Heart right ventricle (tissue), 16 donors: ENCODE data around the gene AFDN. TPM values are rescaled to one million over a fixed set of nuclear protein-coding genes. Genes with fewer than 3 reads are reported as not detected.
"Not testable (repeated sequence)": the region's sequence is repeated elsewhere in the genome, so short reads cannot be mapped to it uniquely, and the experiment has no call there.

Experiments used
- ATAC-seq, 8 donors: fragments of 200-7000 bp; cut with Tn5 transposase; one replicate each; pipeline ENCODE4 v1.9.1; 2020; ENCODE audit warnings: mild to moderate bottlenecking in 8 of 8, moderate library complexity in 8 of 8, moderate number of reproducible peaks in 1 of 8
- DNase-seq, 2 donors: peaks; one replicate each; pipeline ENCODE4 v3.0.0-alpha.2; 2020
- H3K27ac ChIP-seq, 10 donors: fragments of 200-600 bp; sonication (generic) in 2 of 10; one replicate each; pipeline versions ENCODE4 v1.5.0 to v1.8.0; 2020 to 2022; ENCODE audit warnings: mild to moderate bottlenecking in 3 of 10
- H3K27me3 ChIP-seq, 7 donors: fragments of 200-600 bp; one replicate each; pipeline ENCODE4 v1.8.0; 2021 to 2022; ENCODE audit warnings: mild to moderate bottlenecking in 2 of 7
- H3K36me3 ChIP-seq, 9 donors: fragments of 200-600 bp; sonication (generic) in 1 of 9; one replicate each; pipeline versions ENCODE4 v1.5.0 to v1.8.0; 2020 to 2022; ENCODE audit warnings: mild to moderate bottlenecking in 2 of 9
- H3K4me1 ChIP-seq, 9 donors: fragments of 200-600 bp; sonication (generic) in 1 of 9; one replicate each; pipeline versions ENCODE4 v1.5.0 to v1.8.0; 2020 to 2022; ENCODE audit warnings: mild to moderate bottlenecking in 4 of 9
- H3K4me3 ChIP-seq, 10 donors: fragments of 200-600 bp; sonication (generic) in 2 of 10; one replicate each; pipeline versions ENCODE4 v1.5.0 to v1.8.0; 2020 to 2022; ENCODE audit warnings: mild to moderate bottlenecking in 7 of 10, moderate library complexity in 2 of 10
- H3K9me3 ChIP-seq, 11 donors: fragments of 200-600 bp in 10 of 11; sonication (generic) in 2 of 11; one replicate each; pipeline versions ENCODE4 v1.5.0 to v1.8.0; 2013 to 2022; ENCODE audit warnings: mild to moderate bottlenecking in 2 of 11, control low read depth in 1 of 11, moderate library complexity in 1 of 11
- CTCF ChIP-seq, 9 donors: fragments of 200-600 bp; sonication (generic) in 2 of 9; IDR thresholded peaks; one replicate each; pipeline versions ENCODE4 v1.5.0 to v1.8.0; 2021 to 2022; ENCODE audit warnings: antibody characterized with exemption in 9 of 9, mild to moderate bottlenecking in 5 of 9, moderate library complexity in 1 of 9
- WGBS, 2 donors: extraction: QIAGEN DNeasy Blood & Tissue Kit; methylation state at CpG; one replicate each; pipeline ENCODE4 v1.1.7; 2013; ENCODE audit warnings: inconsistent platforms in 1 of 2; 5-methylcytosine and 5-hydroxymethylcytosine counted together
- intact Hi-C, 10 donors: fragments of 100-400 bp; cut with DNase I; formaldehyde crosslinking; loops; one replicate each; pipeline versions ENCODE4 v1.11.1 to v1.14.2; 2022
- polyA plus RNA-seq, 2 donors: library from polyadenylated mRNA; stranded (reverse); fragments of 200-250 nt; gene quantifications; one replicate each; pipeline ENCODE4 v1.2.3, GENCODE V29; 2013
- total RNA-seq, 10 donors: library from RNA; stranded (reverse); fragmentation: NEBNext Ultra II Directional in 3 of 10; extraction: Animal tissue kit (Norgen Biotek cat#: 25700) in 3 of 10; gene quantifications; one replicate each; pipeline versions ENCODE4 v1.2.1 to v1.2.4, GENCODE V29; 2021 to 2023
- donor health status: Arrhythmogenic right ventricular cardiomyopathy.
- donor health status: ischemic (EF 13 %, LVEDD 7.1; RV severe dilation, severe dysfunction).
- donor health status: healthy with polysubstance abuse.
- donor health status: DM: no; HTN: yes; CAD: no.
- donor health status: DM: no; HTN: no; CAD: no.
- donor health status: ischemic (EF 25% LVEDD 6.9; RV normal size, moderate dysfunction).
- donor health status: ischemic (EF 25% LVEDD 5.7; RV mildly dilated, moderate dysfunction).
- donor health status: healthy.
- donor health status: DM: yes; HTN: yes; CAD: no.
- donor health status: Ischemic cardiomyopathy.
- donor health status: ischemic (EF 35%, LVEDD 5.7; RV mildly dilated, moderate dysfunction).
- donor health status: nonischemic (EF 11% LVEDD 7.7; RV severe dilation, severe dysfunction).
- donor health status: DM: yes; HTN: yes; CAD: no.
- donor health status: PGD.
- donor health status: ischemic (EF 29% LVEDD 5.4; RV normal size, mild dysfunction).
- donor health status: nonischemic (EF 23%, LVEDD 6.1; RV moderate dilation, normal function).

Gene AFDN
- total and polyA plus RNA-seq, 12 donors, result 17.4 to 79.9 (median 58.0) TPM

GRCh38 chr6:167972193-167972592 lies 145.5 kb downstream of the AFDN start:
- H3K4me3 ChIP-seq, result no peak overlapping the region
- peak overlapping the region in 2 of 10 donors; percentile 3 to 11 for H3K27ac ChIP-seq
- no peak for TF ChIP-seq CTCF (IDR thresholded peaks at IDR 0.05)
- no peaks in the 10 kb centered on the region for H3K9me3 ChIP-seq
- WGBS, 2 donors, result 96 to 97% methylated on average over 10 of the region's 10 CpGs
- DNase-seq (no peak), ATAC-seq (no peak)
- peaks cover 0 to 28% (median 8%) of the 10 kb centered on the region in 9 donors for H3K4me1 ChIP-seq
- H3K36me3 ChIP-seq, result peaks cover 0 to 52% (median 20%) of the 10 kb centered on the region in 9 donors
- H3K27me3 ChIP-seq, result no peaks in the 10 kb centered on the region
- intact Hi-C loops, result loop anchor here in 3 of 10 donors (2.0 to 5.0 kb wide), 3 partner anchors 60 to 65 kb away; no protein-coding TSS in a partner anchor

- peaks cover 0 to 41% (median 12%) of the 10 kb centered on the region in 9 donors for H3K36me3 ChIP-seq
- 75 to 78% methylated on average over 9 of the region's 9 CpGs for WGBS, 2 donors
- ATAC-seq (peak in 3 of 8 donors; percentile 11 to 31 (median 27)), DNase-seq (no peak)
- H3K9me3 ChIP-seq, result no peaks in the 10 kb centered on the region
- H3K4me1 ChIP-seq, result peaks cover 0 to 28% (median 8%) of the 10 kb centered on the region in 9 donors
- no peak for TF ChIP-seq CTCF (IDR thresholded peaks at IDR 0.05)
- no peak overlapping the region for H3K4me3 ChIP-seq
- intact Hi-C loops, result loop anchor here in 3 of 10 donors (2.0 to 5.0 kb wide), 3 partner anchors 59 to 64 kb away; no protein-coding TSS in a partner anchor
- peak overlapping the region in 2 of 10 donors; percentile 18 to 37 for H3K27ac ChIP-seq
- H3K27me3 ChIP-seq, result no peaks in the 10 kb centered on the region
Measured at GRCh38 chr6:167973148-167973885, 146.6 kb downstream of the AFDN start.

DNA sequence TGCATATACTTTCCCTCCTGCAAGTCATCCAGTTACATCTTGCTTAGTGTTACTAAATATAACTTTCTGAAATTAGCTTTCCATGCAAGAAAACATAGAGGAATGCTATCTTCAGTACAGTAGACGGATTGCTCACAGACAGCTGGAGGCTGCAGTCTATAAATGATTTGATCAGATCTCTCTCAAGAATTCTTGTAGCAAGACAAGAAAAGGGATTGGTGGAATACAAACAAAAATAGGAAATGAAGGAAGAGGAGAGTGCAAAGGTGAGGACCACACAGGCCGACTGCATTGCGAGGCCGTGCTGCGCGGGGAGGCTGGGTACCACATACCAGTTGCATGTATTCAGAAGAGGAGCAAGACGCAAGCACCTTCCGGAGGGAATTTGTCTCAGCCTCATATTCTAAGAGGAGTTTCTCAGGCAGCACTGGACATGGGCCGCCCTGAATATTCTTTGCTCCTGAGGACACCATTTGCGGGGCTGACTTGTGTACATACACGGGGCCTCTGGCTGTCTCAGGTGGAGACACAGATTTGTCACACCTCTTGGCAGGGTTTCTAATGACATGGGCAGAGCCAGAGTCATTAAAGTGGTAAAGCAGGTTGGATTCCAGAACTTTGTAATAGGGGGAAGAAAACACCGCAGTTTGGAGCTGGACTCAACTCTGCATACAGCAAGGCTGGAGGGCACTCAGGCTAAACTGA lies 148.1 kb downstream of the AFDN start:
- H3K4me1 ChIP-seq, result peaks cover 0 to 24% (median 8%) of the 10 kb centered on the region in 9 donors
- peaks cover 0 to 26% (median 3%) of the 10 kb centered on the region in 9 donors for H3K36me3 ChIP-seq
- intact Hi-C loops, result loop anchor here in 2 of 10 donors (5.0 kb wide), 2 partner anchors 58 to 63 kb away; no protein-coding TSS in a partner anchor
- H3K27ac ChIP-seq, result peak overlapping the region in 1 of 10 donors; percentile 7
- peak in 5 of 8 donors; percentile 14 to 35 (median 18) for ATAC-seq
- DNase-seq, result no peak
- H3K9me3 ChIP-seq, result no peaks in the 10 kb centered on the region
- no peak for TF ChIP-seq CTCF (IDR thresholded peaks at IDR 0.05)
- no peak overlapping the region for H3K4me3 ChIP-seq
- no peaks in the 10 kb centered on the region for H3K27me3 ChIP-seq
- WGBS, 2 donors, result 52 to 63% methylated on average over 12 of the region's 12 CpGs

GRCh38 chr6:167975458-167975857 lies 148.7 kb downstream of the AFDN start:
- DNase-seq, result no peak
- no peak overlapping the region for H3K4me3 ChIP-seq
- peak in 3 of 8 donors; percentile 6 to 36 (median 10) for ATAC-seq
- peaks cover 0 to 20% (median 0%) of the 10 kb centered on the region in 9 donors for H3K36me3 ChIP-seq
- no peaks in the 10 kb centered on the region for H3K9me3 ChIP-seq
- peaks cover 0 to 20% (median 8%) of the 10 kb centered on the region in 9 donors for H3K4me1 ChIP-seq
- no peak for TF ChIP-seq CTCF (IDR thresholded peaks at IDR 0.05)
- H3K27ac ChIP-seq, result no peak overlapping the region
- WGBS, 2 donors, result 90 to 92% methylated on average over 19 of the region's 19 CpGs
- intact Hi-C loops, result no loop called here
- H3K27me3 ChIP-seq, result no peaks in the 10 kb centered on the region

GRCh38 chr6:167976116-167976657 lies 149.5 kb downstream of the AFDN start:
- peaks cover 0 to 12% (median 0%) of the 10 kb centered on the region in 9 donors for H3K36me3 ChIP-seq
- intact Hi-C loops, H3K4me3 ChIP-seq, H3K27me3 ChIP-seq, DNase-seq, H3K9me3 ChIP-seq, ATAC-seq, H3K27ac ChIP-seq: not testable (repeated sequence)
- peaks cover 0 to 21% (median 8%) of the 10 kb centered on the region in 9 donors for H3K4me1 ChIP-seq
